H1 (cell line): ENCODE measurements around the gene SLC7A7. TPM values are rescaled to one million over a fixed set of nuclear protein-coding genes. Genes with fewer than 3 reads are reported as not detected.

Source experiments
- CTCF ChIA-PET: fragments of 300-600 bp; sonication (Branson Sonifier 250); formaldehyde crosslinking; loops from one replicate; lab custom pipeline; 2021; ENCODE audit not compliant: partially characterized antibody; lab: Charles Lee
- POLR2A ChIA-PET: fragments of 300-600 bp; sonication (Branson Sonifier 250); formaldehyde crosslinking; loops from one replicate; lab custom pipeline; 2021; ENCODE audit warnings: inconsistent platforms; ENCODE audit not compliant: partially characterized antibody; lab: Charles Lee
- DNase-seq, 2 experiments: peaks; one replicate each; pipeline versions ENCODE4 v3.0.0 to v3.0.0-alpha.2; 2010 to 2022; ENCODE audit warnings: low spot score in 2 of 2, low read depth in 1 of 2, mixed read lengths in 1 of 2
- FAIRE-seq: peaks from 2 replicates; lab custom pipeline; 2011; peaks lifted over from hg19 to GRCh38; lab: Jason Lieb, UNC
- H2AFZ ChIP-seq: 2 replicates; pipeline ENCODE4 v1.8.1; 2012; ENCODE audit warnings: low read length, inconsistent platforms
- H2AK5ac ChIP-seq: 2 replicates; pipeline ENCODE4 v1.6.1; 2013; ENCODE audit warnings: low read depth, low read length
- H2BK120ac ChIP-seq: replicated peaks from 2 replicates; pipeline ENCODE3; 2013; ENCODE audit warnings: low read depth, low read length, inconsistent platforms
- H2BK12ac ChIP-seq: 2 replicates; pipeline ENCODE4 v1.6.1; 2013; ENCODE audit warnings: low read depth, low read length
- H2BK15ac ChIP-seq: 2 replicates; pipeline ENCODE4 v1.6.1; 2013; ENCODE audit warnings: low read length
- H2BK20ac ChIP-seq: 2 replicates; pipeline ENCODE4 v1.6.1; 2013; ENCODE audit warnings: low read length
- H2BK5ac ChIP-seq: 2 replicates; pipeline ENCODE4 v1.6.1; 2013; ENCODE audit warnings: low read depth, low read length
- H3K14ac ChIP-seq: 2 replicates; pipeline ENCODE4 v1.6.1; 2013; ENCODE audit warnings: inconsistent platforms; ENCODE audit not compliant: insufficient read length
- H3K18ac ChIP-seq: 2 replicates; pipeline ENCODE4 v1.6.1; 2013; ENCODE audit warnings: low read length; ENCODE audit errors: extremely low read depth
- H3K23ac ChIP-seq: 2 replicates; pipeline ENCODE4 v1.6.1; 2013; ENCODE audit warnings: inconsistent platforms; ENCODE audit not compliant: insufficient read length
- H3K23me2 ChIP-seq: 2 replicates; pipeline ENCODE4 v1.6.1; 2013; ENCODE audit warnings: low read depth, low read length
- H3K27ac ChIP-seq: 2 replicates; pipeline ENCODE4 v1.6.1; 2011; ENCODE audit warnings: low read depth, low read length, inconsistent platforms
- H3K27me3 ChIP-seq, 4 experiments: replicated peaks in 1 of 4; 1 replicate in 1 of 4; 2 replicates in 3 of 4; pipeline versions ENCODE4 v1.6.1 to v1.8.1; 2011 to 2013; ENCODE audit warnings: low read length in 3 of 4, mild to moderate bottlenecking in 3 of 4, inconsistent platforms in 2 of 4, mixed read lengths in 2 of 4, moderate library complexity in 1 of 4; ENCODE audit not compliant: control insufficient read depth in 3 of 4, insufficient read depth in 3 of 4; ENCODE audit errors: extremely low read depth in 1 of 4
- H3K36me3 ChIP-seq, 4 experiments: 2 replicates each; pipeline versions ENCODE4 v1.6.1 to v1.8.1; 2011 to 2013; ENCODE audit warnings: mild to moderate bottlenecking in 4 of 4, low read length in 3 of 4, moderate library complexity in 2 of 4, control low read depth in 1 of 4, inconsistent platforms in 1 of 4; ENCODE audit not compliant: insufficient read depth in 4 of 4, control insufficient read depth in 2 of 4
- H3K4ac ChIP-seq: replicated peaks from 2 replicates; pipeline ENCODE3; 2013; ENCODE audit warnings: low read length, low read depth, mixed read lengths, inconsistent platforms; ENCODE audit not compliant: insufficient read length
- H3K4me1 ChIP-seq, 4 experiments: replicated peaks in 1 of 4; 1 replicate in 1 of 4; 2 replicates in 3 of 4; pipeline versions ENCODE4 v1.6.1 to v1.8.1; 2011 to 2013; ENCODE audit warnings: low read length in 3 of 4, inconsistent platforms in 2 of 4, mixed read lengths in 1 of 4; ENCODE audit not compliant: insufficient read depth in 4 of 4, control insufficient read depth in 3 of 4
- H3K4me2 ChIP-seq, 2 experiments: 2 replicates each; pipeline versions ENCODE4 v1.6.1 to v1.8.1; 2011 to 2013; ENCODE audit warnings: low read depth in 2 of 2, low read length in 2 of 2, control low read depth in 1 of 2, inconsistent platforms in 1 of 2, mild to moderate bottlenecking in 1 of 2; ENCODE audit not compliant: insufficient read depth in 1 of 2
- H3K4me3 ChIP-seq, 4 experiments: fragments of 200-600, 300-600 bp in 1 of 4; sonication (generic), shearing (Covaris generic), sonication (Bioruptor Twin) in 1 of 4; 2 replicates each; pipeline versions ENCODE4 v1.5.1 to v1.8.1; 2011 to 2016; ENCODE audit warnings: low read length in 4 of 4, low read depth in 3 of 4, control low read depth in 2 of 4, inconsistent platforms in 2 of 4, mild to moderate bottlenecking in 2 of 4, mixed read lengths in 1 of 4, moderate library complexity in 1 of 4; ENCODE audit not compliant: insufficient read depth in 2 of 4; ENCODE audit errors: extremely low read depth in 1 of 4
- H3K56ac ChIP-seq: replicated peaks from 2 replicates; pipeline ENCODE3; 2013; ENCODE audit warnings: low read depth, mild to moderate bottlenecking, mixed read lengths, low read length, inconsistent platforms; ENCODE audit not compliant: insufficient read length
- H3K79me1 ChIP-seq: 2 replicates; pipeline ENCODE4 v1.6.1; 2013; ENCODE audit warnings: low read depth, low read length, control low read depth
- H3K79me2 ChIP-seq, 2 experiments: 2 replicates each; pipeline versions ENCODE4 v1.6.1 to v1.8.1; 2012 to 2013; ENCODE audit warnings: low read length in 2 of 2, mild to moderate bottlenecking in 2 of 2, inconsistent platforms in 1 of 2; ENCODE audit not compliant: insufficient read depth in 2 of 2, control insufficient read depth in 1 of 2
- H3K9ac ChIP-seq, 4 experiments: replicated peaks in 1 of 4; 1 replicate in 1 of 4; 2 replicates in 3 of 4; pipeline versions ENCODE4 v1.6.1 to v1.8.1; 2011 to 2013; ENCODE audit warnings: low read depth in 3 of 4, low read length in 3 of 4, control low read depth in 2 of 4, mild to moderate bottlenecking in 2 of 4, moderate library complexity in 2 of 4, inconsistent platforms in 1 of 4; ENCODE audit errors: extremely low read depth in 1 of 4
- H3K9me3 ChIP-seq, 2 experiments: 2 replicates each; pipeline versions ENCODE4 v1.6.1 to v1.8.1; 2012 to 2013; ENCODE audit warnings: mild to moderate bottlenecking in 2 of 2, moderate library complexity in 2 of 2, control low read depth in 1 of 2, inconsistent platforms in 1 of 2, low read depth in 1 of 2, low read length in 1 of 2, mixed read lengths in 1 of 2; ENCODE audit not compliant: insufficient read depth in 2 of 2
- H4K20me1 ChIP-seq, 2 experiments: replicated peaks in 1 of 2; 2 replicates each; pipeline versions ENCODE3 to v1.8.1; 2011 to 2013; ENCODE audit warnings: inconsistent platforms in 2 of 2, low read length in 2 of 2, mild to moderate bottlenecking in 1 of 2; ENCODE audit not compliant: insufficient read depth in 2 of 2, control insufficient read depth in 1 of 2
- H4K5ac ChIP-seq: 2 replicates; pipeline ENCODE4 v1.6.1; 2013; ENCODE audit warnings: low read length, low read depth, mixed read lengths, inconsistent platforms; ENCODE audit not compliant: insufficient read length
- H4K8ac ChIP-seq: 2 replicates; pipeline ENCODE4 v1.8.0; 2013; ENCODE audit warnings: mild to moderate bottlenecking, moderate library complexity, low read length, inconsistent platforms; ENCODE audit not compliant: insufficient read depth; ENCODE audit errors: extremely low read depth
- H4K91ac ChIP-seq: replicated peaks from 2 replicates; pipeline ENCODE3; 2013; ENCODE audit warnings: low read length, mixed read lengths, inconsistent platforms; ENCODE audit not compliant: insufficient read length
- ASH2L ChIP-seq: fragments of 200-600, 300-600 bp; sonication (generic); IDR thresholded peaks from one replicate; pipeline ENCODE4 v1.7.1; 2017; ENCODE audit warnings: low read length
- ATF3 ChIP-seq: IDR thresholded peaks from 2 replicates; pipeline ENCODE4 v1.6.1; 2011; ENCODE audit warnings: low read depth, mild to moderate bottlenecking, low read length; ENCODE audit not compliant: insufficient read depth
- CBX8 ChIP-seq: fragments of 300-800, 300-1000 bp; sonication (generic); IDR thresholded peaks from 2 replicates; pipeline ENCODE4 v1.7.1; 2016; ENCODE audit warnings: low read depth, low read length, borderline replicate concordance
- CEBPB ChIP-seq: IDR thresholded peaks from 2 replicates; pipeline ENCODE4 v1.6.1; 2012; ENCODE audit warnings: low read depth, low read length
- GTF2F1 ChIP-seq: IDR thresholded peaks from 2 replicates; pipeline ENCODE4 v1.6.1; 2012; ENCODE audit warnings: low read depth, low read length, improper control_type of control experiment, borderline replicate concordance
- HDAC6 ChIP-seq: IDR thresholded peaks from one replicate; pipeline ENCODE4 v1.7.1; 2012; ENCODE audit warnings: low read depth, mild to moderate bottlenecking, inconsistent platforms, low read length, moderate library complexity
- JUN ChIP-seq: IDR thresholded peaks from 2 replicates; pipeline ENCODE4 v1.6.1; 2011; ENCODE audit warnings: low read depth, mild to moderate bottlenecking, improper control_type of control experiment, low read length
- RBBP5 ChIP-seq: IDR thresholded peaks from 2 replicates; pipeline ENCODE4 v1.7.1; 2012; ENCODE audit warnings: low read depth, mild to moderate bottlenecking, inconsistent platforms, low read length, moderate library complexity, borderline replicate concordance
- RXRA ChIP-seq: IDR thresholded peaks from 2 replicates; pipeline ENCODE4 v1.6.1; 2011; ENCODE audit warnings: low read depth, mild to moderate bottlenecking, low read length, moderate library complexity; ENCODE audit not compliant: insufficient read depth
- SIRT6 ChIP-seq: IDR thresholded peaks from one replicate; pipeline ENCODE4 v1.7.1; 2012; ENCODE audit warnings: low read length, inconsistent platforms
- SIX5 ChIP-seq: IDR thresholded peaks from 2 replicates; pipeline ENCODE4 v1.6.1; 2011; ENCODE audit warnings: mild to moderate bottlenecking, low read depth, low read length
- SP4 ChIP-seq: IDR thresholded peaks from 2 replicates; pipeline ENCODE4 v1.6.1; 2012; ENCODE audit warnings: low read length, inconsistent platforms
- TAF7 ChIP-seq: optimal IDR thresholded peaks from 2 replicates; pipeline ENCODE3; 2011; ENCODE audit warnings: low read depth, mild to moderate bottlenecking, inconsistent platforms, low read length, moderate library complexity, borderline replicate concordance
- ZNF274 ChIP-seq: IDR thresholded peaks from 2 replicates; pipeline ENCODE4 v1.7.0; 2012; ENCODE audit warnings: low read length, borderline replicate concordance; ENCODE audit errors: extremely low read depth
- WGBS, 2 experiments: shearing (Covaris generic) in 1 of 2; methylation state at CpG; one replicate each; pipeline versions ENCODE4 v1.1.6 to v1.1.7; 2013 to 2015; ENCODE audit warnings: low lambda C conversion rate in 2 of 2, mixed read lengths in 2 of 2, inconsistent platforms in 1 of 2, low coverage in 1 of 2, missing lambda C conversion rate in 1 of 2; ENCODE audit not compliant: insufficient replicate concordance in 2 of 2, insufficient coverage in 1 of 2, insufficient read length in 1 of 2; ENCODE audit errors: extremely low coverage in 1 of 2, missing lambda C conversion rate in 1 of 2; 5-methylcytosine and 5-hydroxymethylcytosine counted together
- polyA plus RNA-seq, 7 experiments: library from polyadenylated mRNA; depleted of rRNA in 3 of 7; stranded (reverse) in 5 of 7; unstranded in 2 of 7; fragments of >200 nt in 5 of 7; fragments of 200-250 nt in 2 of 7; gene quantifications; 1 replicate in 5 of 7; 2 replicates in 1 of 7; 4 replicates in 1 of 7; pipeline versions ENCODE4 v1.2.1 to v1.2.3, GENCODE V29; 2011 to 2013; ENCODE audit warnings: missing spikeins in 2 of 7, mixed read lengths in 2 of 7
- total RNA-seq: library from RNA; stranded (reverse); fragmentation: NEBNext Ultra II Directional; extraction: Animal tissue kit (Norgen Biotek cat#: 25700); gene quantifications from 2 replicates; pipeline ENCODE4 v1.2.1, GENCODE V29; 2021

The SLC7A7 gene
- total and polyA plus RNA-seq, 2 of the 8 experiments (the other 6 are each of a cell fraction or from before 2014, with no cell fraction given), result 5.8 to 14.9 TPM

GRCh38 chr14:22748631-22749068, 66.6 kb downstream of the SLC7A7 start:
- no peak overlapping the region for H4K91ac ChIP-seq
- no peaks in the 10 kb centered on the region for H3K9me3 ChIP-seq
- no peak overlapping the region for H2BK5ac ChIP-seq
- ChIA-PET CTCF (interaction anchor here (0.6 to 1.5 kb wide), 5 partner anchors 43 to 445 kb away, joined by 3 to 6 read pairs (median 3); no protein-coding TSS in a partner anchor), POLR2A (interaction anchor here (1.7 kb wide), 1 partner anchor 8 kb away, joined by 6 read pairs; no protein-coding TSS in a partner anchor)
- no peaks in the 10 kb centered on the region for H3K79me1 ChIP-seq
- H3K4me3 ChIP-seq, result no peak overlapping the region
- no peak overlapping the region for H4K8ac ChIP-seq
- H2AFZ ChIP-seq, result no peak overlapping the region
- no peaks in the 10 kb centered on the region for H3K23me2 ChIP-seq
- no peak for DNase-seq
- no peak overlapping the region for H2BK20ac ChIP-seq
- H3K14ac ChIP-seq, result no peak overlapping the region
- no peak overlapping the region for H2BK12ac ChIP-seq
- no peak overlapping the region for H3K23ac ChIP-seq
- H3K4ac ChIP-seq, result no peak overlapping the region
- no peaks in the 10 kb centered on the region for H3K36me3 ChIP-seq
- H3K4me2 ChIP-seq, result no peak overlapping the region
- H3K56ac ChIP-seq, result no peak overlapping the region
- WGBS, 2 experiments, result 81% methylated on average over 4 of the region's 4 CpGs; no CpG with 5 or more reads in 1 of the 2 experiments
- no peak for FAIRE-seq
- H3K27ac ChIP-seq, result no peak overlapping the region
- H3K79me2 ChIP-seq, result no peaks in the 10 kb centered on the region
- H2BK120ac ChIP-seq, result no peak overlapping the region
- no peak overlapping the region for H2AK5ac ChIP-seq
- H3K4me1 ChIP-seq, result no peaks in the 10 kb centered on the region
- H4K20me1 ChIP-seq, result no peaks in the 10 kb centered on the region
- no peak overlapping the region for H3K18ac ChIP-seq
- no peak overlapping the region for H3K9ac ChIP-seq
- H2BK15ac ChIP-seq, result no peak overlapping the region
- H3K27me3 ChIP-seq, result no peaks in the 10 kb centered on the region
- no peak overlapping the region for H4K5ac ChIP-seq
- no peak for TF ChIP-seq HDAC6
- TF ChIP-seq ASH2L, result no peak
- TF ChIP-seq SIRT6, result no peak
- TF ChIP-seq CEBPB, result no peak
- TF ChIP-seq RBBP5, result no peak
- no peak for TF ChIP-seq SP4
- no peak for TF ChIP-seq ATF3
- no peak for TF ChIP-seq ZNF274
- TF ChIP-seq TAF7, result no peak
- no peak for TF ChIP-seq JUN
- TF ChIP-seq SIX5, result no peak
- no peak for TF ChIP-seq CBX8
- TF ChIP-seq GTF2F1, result no peak
- no peak for TF ChIP-seq RXRA
